Erythroblast (primary cell): Measurements from ENCODE around the gene RIMBP2.

ENCODE experiments used
- GATA1 ChIP-seq: IDR thresholded peaks from 2 replicates; pipeline ENCODE4 v1.6.1; 2011; ENCODE audit warnings: low read depth, mild to moderate bottlenecking, control low read depth, low read length, moderate library complexity
- POLR2A ChIP-seq: IDR thresholded peaks from 2 replicates; pipeline ENCODE4 v1.6.1; 2011; ENCODE audit warnings: mild to moderate bottlenecking, low read length

- no peak for TF ChIP-seq POLR2A
- TF ChIP-seq GATA1, result no peak
Observed at GRCh38 chr12:130461839-130462557, 254.1 kb downstream of the RIMBP2 start.
